ENCODE measurements around the gene HTRA2.

HTRA2 gene

DNA sequence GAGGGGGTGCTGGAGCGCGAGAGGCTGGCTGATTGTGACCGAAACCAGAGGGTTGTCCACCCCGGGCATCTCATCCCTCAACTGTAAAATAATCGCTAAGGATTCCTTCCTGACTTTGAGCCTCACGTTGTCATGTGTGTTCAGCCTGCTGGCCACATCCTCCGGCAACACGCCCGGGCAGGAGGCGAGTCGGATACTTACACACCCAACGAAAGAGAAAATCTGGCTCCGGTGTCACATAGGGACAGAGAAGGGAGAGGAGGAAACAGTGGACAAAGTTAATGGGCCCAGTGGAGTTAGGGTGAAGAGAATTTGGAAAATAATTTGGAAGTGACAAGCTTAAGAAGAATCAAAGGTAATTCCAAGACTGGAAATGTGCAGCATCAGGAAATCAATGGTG is 13.1 kb upstream of the HTRA2 start:
- no peak for DNase-seq

DNA sequence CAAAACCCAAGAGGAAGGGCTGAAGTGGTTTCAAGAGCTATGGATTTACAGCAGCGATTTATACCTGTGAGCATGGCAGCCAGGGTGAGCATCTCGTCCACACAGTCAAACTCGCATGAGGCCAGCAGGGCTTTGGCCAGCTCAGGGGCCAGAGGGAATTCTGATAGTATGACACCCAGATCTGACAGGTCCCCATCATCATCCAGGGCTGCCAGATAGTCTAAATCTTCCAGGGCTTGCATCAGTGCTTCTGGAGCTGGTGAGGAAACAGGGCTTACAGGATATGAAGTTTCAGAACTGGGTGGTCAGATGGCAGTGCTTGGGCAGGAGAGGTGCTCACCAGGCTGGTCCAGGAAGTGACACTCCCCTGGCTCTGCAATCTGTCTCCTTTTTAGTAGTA is 7.2 kb upstream of the HTRA2 start:
- DNase-seq: no peak

DNA sequence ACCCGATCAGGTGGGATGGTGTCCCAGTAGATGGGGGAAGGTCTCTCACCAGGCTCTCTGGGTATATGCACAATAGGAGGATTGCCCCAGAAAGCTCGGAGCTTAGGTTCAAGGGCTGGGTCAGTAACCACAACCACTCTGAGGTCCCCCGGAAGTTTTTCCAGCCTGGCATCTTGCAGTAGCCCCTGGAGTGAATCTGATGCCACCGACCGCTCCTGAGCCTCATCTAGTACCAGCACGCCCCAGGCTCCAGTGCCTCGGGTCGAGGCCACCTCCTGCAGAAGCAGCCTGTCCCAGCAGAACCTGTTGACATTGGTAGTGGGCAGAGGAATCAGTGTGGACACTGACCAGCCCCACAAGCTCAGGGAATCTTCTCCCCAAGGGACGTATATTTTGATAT is 5.7 kb upstream of the HTRA2 start:
- no peak for DNase-seq

DNA sequence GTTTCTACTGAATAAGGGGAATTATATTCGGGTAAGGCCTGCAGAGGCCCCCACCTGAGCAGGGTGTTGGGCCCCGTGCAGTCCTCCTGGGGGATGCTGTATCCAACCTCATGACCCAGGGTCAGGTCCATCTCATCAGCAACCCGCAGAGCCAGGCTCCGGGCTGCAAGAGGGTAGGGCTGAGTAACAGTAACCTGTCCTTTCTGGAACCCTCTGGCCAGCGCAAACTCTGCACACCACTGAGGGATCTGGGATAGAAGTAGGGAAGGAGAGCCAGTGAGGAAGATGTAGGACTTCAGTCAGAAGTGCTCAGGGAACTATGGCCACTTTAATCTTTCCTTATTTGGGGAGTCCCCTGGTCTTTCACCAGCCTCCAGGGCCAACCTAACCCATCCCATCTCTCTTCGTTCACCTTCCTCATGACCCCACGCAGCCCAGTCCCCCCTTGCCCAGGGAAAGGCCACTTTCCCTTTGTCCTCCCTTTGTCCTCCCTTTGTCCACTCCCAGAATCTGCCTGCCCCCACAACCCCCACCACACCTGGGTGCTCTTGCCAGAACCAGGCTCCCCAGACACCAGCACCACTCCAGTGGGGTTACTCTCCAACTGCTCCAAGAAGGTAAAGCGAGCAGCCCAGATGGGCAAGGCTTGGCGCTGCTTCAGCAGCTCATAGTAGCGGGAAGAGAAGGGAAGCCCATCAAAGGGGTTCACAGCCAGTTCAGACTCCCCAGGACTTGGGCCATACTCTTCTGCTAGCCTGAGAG is 4.6 kb upstream of the HTRA2 start:
- no peak for DNase-seq

DNA sequence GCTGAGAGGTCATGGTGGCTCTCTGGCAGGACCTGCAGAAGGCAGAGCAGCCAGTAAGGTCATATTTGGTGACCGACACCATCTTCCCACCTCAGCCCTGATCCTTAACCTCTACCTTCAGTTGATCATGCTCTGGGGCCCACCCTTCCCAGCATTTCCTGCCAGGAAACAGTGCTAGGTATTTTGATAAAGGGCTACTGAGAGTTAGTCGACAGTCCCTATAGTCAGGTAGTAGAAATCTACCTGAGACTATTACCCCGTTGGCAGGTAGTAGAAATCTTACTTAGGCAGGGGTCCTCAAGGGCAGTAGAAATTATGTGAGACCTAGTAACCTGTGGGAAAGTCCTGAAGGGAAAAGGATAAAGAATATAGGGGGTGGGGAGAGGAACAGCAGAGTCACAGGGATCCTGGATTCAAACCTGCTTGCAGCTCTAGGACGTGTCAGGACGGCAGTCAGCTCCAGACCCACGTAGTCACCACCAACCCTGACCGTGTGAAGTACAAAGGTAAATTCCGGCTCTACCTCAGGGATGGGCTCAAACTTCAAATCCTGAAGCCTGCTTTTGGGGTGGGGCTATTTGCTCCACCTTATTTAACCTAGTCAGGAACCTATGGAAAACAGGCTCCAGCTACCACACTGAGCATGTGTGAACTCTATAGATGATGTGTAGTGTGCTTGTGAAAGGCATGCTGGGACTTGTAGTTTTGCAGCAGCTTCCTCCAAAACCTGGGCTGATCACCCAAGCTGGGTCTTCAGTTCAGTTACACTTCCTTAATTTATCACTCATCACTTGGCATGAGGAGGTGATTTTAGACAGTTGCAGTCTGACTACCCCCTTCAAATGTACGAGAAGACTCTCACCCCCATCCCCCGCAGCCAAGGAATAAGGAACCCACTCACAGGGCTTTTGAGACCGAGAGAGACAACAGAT is 3.8 kb upstream of the HTRA2 start, which contains the start of gene DQX1:
Gene DQX1, minus strand, starts transcription at position 515 of the 932 bp plus-strand sequence. Its CDS starts 502 bp downstream, at position 13.
- DNase-seq: no peak

DNA sequence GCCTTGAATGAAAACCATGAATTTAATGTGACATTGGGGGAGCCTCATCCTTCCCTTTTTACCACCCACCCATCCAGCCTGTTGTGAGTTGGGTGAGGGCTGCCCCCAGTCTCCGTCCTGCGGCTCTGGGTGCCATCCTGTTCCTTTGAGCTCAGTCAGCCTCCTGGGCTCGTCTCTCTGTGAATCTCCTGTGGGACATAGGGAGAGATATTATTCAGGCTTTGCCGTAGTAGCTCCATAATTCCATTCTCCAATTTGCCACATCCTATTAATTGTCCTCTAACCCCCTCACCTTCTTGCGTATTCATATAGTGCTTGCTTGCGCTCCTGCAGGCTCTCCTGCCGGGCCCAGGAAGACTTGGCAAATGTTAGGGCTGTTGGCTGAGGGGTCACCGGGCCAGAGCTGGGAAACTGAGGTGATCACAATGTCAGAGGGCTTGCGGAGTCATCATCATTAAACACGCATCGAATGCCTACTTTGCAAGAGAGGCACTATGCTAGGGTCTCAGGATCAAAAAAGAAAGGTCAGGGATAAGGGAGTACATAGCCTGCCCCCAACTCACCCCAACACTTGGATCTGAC is 3.0 kb upstream of the HTRA2 start:
- no peak for DNase-seq

DNA sequence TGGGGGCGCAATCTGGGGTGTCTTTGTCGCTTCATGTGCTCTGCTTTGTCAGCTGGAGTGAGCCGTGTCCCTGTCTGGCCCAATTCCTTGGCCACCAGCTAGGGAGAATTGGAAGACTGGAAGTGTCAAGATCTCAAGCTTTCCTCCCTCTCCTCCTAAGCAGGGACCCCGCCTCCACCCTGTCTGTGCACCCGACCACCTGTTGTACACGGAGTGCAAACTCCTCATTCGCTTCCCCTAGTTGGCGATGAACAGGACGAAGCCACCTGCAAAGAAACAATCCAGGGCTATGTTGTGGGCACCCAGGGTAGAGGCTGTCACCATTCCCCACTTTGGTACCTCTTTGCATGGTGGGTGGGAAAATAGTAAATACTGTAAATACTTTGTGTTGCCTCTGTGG is 2.0 kb upstream of the HTRA2 start:
- no peak for DNase-seq

DNA sequence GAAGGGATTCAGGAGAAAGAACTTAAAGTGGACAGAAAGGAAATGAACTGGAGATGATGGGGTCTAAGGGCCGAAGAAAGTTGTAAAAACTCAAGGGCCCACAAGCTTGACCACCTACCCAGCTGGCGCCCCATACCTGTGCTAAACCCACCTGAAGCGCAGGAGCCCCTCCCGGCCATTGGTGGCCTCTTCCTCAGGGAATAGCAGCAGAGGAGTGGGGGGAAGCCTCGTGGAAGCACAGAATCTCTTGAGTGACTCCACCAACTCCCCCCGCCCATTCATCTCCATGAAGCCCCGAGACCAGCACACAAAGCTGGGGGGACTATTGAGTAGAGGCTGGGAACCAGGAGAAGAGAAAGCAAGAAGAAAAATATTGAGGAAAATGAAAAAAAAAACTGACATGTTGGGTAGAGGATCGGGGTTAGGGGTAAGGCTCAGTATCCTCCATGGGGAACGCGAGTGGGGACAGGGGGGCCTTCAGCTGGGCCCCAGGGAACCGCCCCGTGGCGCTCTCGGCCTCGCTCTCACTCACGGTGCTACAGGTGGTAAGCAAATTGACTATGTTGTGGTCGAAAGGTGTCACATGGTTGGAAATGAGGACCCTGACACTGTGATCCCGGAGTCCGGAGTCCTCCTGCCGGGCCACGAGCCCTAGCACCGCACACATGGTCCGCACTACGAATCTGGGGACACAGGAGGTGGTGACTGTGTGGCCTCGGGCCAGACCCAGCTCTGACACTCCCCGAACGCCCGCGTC is 955 bp upstream of the HTRA2 start:
- no peak for DNase-seq

DNA sequence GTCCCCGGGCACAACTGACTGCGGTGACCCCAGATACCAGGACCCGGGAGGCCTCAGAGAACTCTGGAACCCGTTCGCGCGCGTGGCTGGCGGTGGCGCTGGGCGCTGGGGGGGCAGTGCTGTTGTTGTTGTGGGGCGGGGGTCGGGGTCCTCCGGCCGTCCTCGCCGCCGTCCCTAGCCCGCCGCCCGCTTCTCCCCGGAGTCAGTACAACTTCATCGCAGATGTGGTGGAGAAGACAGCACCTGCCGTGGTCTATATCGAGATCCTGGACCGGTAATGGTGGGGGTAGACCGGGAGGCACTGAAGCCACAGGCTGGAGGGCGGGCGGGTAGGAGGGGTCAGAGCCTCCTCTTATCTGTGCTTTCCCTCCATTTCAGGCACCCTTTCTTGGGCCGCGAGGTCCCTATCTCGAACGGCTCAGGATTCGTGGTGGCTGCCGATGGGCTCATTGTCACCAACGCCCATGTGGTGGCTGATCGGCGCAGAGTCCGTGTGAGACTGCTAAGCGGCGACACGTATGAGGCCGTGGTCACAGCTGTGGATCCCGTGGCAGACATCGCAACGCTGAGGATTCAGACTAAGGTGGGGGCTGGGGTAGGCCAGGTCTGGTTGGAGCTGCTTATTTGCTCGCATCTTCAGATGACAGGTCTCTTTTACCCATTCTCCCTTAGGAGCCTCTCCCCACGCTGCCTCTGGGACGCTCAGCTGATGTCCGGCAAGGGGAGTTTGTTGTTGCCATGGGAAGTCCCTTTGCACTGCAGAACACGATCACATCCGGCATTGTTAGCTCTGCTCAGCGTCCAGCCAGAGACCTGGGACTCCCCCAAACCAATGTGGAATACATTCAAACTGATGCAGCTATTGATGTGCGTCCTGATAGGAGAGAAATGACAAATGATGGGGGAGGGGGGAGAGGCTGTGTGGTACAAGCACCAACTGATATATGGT is 780 bp downstream of the HTRA2 start:
- DNase-seq: peak; percentile 82

DNA sequence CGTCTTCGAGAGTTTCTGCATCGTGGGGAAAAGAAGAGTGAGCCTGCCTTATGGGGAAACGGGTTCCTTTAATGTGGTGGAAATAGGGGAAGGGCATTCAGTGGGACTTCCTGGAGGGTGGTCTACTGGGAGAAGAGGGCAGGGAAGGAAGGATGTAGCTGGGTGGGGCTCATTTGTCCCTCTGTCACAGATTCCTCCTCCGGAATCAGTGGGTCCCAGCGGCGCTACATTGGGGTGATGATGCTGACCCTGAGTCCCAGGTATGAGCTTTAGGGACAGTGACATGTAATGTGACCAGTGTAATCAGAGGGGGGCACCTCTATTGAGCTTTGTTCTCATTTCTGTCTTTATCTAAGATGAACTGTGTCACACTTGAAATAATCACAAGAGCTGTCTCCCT is 1.9 kb downstream of the HTRA2 start:
- DNase-seq: no peak

DNA sequence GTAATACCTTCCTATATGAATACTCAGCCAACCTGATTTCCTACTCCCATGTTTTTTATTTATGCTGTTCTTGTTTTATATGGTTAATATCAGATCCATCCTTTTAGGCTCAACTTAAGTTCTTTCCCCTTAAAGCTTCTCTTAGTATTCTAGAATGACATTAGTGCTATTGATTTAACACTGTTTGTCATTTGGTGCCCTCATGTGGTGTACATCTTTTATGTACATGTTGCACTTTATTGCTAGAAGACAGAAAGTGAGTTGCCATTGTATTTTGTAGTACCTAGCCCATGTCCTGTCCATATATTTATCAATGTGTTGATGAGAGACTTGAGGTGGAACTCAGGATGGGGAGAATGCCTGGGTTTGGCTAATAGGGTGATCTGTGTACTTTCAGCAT is 2.5 kb downstream of the HTRA2 start:
- DNase-seq: no peak

DNA sequence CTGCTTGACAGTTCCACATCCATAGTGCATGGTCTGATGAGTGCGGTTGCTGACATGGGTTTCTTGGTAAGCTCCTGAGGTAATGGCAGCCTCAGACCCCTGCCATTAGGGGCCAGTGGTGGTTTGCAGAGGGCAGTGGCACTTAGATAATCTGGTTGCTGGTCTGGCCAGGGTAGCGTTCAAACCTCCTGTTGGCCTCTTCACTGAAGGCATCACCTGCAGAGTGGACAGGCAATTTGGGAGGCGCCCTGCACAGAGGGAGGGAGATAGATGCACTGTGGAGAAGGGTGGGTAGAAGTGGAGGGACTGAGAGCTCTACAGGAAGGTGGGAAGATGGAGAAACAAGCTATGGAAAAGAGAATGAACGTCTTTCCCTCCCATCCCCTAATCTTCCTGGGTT is 3.7 kb downstream of the HTRA2 start:
- no peak for DNase-seq

DNA sequence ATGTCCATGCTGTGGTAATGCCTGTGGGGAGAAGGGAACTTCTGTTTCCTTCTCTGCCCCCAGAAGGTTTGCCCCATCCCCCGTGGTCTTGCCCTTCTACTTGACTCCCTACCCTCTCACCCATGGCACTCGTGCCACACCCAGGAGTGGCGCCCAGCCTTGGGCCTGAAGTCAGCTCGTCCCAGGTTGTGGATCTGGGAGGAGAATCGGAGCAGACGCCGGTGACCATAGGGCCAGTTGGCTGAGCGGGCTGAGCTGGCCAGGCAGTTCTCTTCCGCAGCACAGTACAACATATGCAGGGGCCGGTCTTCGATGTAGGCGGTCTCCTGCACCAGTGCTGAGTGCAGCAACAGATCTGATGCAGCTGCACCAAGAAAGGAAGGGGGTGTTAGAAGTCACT is 4.7 kb downstream of the HTRA2 start:
- DNase-seq: no peak

DNA sequence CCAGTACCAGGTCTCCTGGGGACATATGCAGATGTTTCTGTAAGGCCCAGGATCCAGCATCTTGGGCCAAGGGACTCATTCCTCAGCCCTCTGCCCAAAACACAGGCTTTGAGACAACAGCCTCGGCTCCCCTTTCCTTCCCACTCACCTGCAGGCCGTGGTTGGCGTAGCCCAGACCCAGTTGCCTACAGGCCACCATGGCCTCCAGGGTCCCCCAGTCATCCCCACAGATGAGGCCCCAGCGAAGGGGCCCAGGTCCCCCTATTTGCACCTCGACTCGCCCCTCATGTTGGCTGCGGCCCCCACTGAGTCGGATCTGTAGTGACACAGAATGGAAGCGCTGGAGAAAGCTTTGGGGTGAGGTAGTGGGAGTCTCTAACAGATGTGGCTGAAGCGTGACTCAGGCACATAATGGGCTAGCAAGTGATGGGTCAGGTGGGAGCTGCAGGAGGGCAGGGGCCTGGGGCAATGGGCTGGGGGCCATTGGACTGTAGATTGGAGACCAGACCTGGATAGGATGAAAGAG is 5.8 kb downstream of the HTRA2 start:
- no peak for DNase-seq

DNA sequence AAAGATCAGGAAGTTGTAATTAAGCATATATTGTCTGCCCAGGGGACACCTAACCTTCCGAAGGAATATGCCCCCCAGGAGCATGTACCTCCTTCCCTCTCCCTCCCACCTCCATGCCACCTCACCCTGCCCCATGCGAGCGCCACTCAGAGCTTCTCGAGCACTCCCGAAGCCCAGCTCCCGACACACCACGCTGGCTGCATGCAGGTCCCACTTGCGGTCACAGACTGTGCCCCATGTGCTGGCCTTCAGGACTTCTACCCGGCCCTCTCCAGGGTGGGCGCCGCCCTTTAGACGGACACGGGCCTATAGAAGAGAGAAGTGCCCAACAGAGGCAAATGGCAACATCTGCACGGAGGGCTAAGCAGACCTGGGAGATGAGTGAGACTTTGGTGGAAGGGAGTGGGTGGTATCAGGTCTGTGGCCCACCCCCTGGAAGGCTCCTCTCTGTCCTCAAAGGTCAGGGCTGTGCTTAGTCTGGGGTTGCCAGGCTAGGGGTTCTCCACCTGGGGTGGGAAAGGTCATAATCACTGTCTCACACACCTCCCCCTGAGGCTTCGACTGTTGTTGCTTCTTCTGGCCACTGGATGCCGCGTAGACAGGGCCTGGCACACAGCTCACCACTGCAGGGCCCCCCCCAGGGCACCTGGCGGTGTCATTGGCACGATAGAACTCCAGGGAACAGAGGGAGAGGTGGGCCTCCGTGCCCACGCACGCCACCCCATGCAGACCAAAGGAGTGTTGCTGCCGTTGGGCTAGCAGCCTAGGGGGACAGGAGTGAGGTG is 6.6 kb downstream of the HTRA2 start:
- no peak for DNase-seq

DNA sequence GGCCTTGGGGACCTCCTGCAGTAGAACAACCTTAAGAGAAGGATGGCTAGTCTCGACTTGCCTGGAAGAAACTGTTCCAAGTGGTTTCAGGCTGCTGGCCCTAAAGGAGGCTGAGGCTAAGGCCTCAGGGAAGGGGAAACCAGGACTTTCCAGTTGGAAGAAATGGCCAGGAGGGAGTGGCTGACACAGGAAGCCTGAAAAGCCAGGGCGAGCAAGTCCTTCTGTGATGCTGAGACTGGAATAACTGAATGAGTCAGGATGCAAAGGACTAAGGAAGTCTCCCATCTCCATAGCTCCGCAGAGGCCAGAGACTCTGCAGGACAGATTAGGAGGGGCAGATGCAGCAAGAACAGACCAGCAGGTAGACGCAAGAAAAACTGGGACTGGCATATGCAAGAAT is 7.4 kb downstream of the HTRA2 start:
- DNase-seq: no peak

DNA sequence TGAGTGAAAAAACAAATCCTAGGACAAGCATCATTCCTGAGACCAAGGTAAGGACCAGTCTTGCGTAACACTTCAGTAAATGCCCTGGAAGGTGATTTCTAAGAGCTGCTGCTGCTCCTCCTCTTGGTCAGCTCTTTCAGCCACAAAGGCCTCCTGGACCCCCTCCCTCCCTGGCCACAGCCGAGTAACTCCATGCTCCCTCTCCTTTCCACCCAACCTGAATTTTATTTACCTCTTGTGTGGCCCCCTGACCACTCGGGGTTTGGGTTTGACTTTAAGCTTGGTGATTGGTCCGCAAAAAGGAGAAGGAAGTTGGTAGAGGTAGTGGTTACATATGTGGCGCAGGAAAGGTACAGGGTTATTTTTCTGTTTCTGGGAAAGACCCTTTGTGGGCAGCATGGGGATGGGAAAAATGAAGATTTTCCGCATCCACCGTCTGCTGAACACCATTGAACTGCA is 9.2 kb downstream of the HTRA2 start:
- no peak for DNase-seq

DNA sequence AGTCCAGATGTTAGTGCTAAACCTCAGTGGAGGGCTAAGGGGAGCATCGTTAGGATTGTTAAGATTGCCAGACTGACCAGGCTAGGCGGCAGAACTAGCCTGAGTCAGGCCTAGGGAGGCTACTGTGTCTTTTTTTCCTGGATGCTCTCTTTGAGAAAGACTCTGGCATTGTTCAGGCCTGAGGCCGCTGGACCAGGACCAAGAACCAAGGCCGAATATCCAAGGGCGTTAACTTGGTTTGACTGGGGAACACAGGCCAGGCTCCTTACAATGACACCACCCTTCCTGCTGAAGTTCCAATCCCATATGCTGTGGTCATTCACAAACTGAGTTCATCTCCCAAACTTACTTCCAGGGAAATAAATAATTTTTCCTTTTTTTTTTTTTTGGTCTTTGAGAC is 10.6 kb downstream of the HTRA2 start:
- no peak for DNase-seq

DNA sequence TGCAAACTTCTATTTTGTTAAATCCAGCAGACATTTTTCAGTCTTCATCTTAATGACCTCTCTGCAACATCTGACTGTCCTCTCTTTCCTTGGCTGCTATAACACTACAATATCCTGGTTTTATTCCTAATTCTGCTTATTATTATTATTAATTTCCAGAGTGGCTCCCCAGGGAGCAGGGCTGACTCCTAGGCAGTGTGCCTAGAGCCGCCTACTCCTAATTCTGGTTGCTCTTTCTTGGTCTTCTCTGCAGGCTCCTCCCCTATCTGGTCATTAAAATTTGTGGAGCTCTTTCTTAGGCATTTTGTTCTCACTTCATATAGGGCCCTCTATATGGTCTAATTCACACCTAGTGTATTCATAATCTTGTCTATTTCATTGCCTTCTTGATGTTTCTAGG is 13.2 kb downstream of the HTRA2 start:
- no peak for DNase-seq

DNA sequence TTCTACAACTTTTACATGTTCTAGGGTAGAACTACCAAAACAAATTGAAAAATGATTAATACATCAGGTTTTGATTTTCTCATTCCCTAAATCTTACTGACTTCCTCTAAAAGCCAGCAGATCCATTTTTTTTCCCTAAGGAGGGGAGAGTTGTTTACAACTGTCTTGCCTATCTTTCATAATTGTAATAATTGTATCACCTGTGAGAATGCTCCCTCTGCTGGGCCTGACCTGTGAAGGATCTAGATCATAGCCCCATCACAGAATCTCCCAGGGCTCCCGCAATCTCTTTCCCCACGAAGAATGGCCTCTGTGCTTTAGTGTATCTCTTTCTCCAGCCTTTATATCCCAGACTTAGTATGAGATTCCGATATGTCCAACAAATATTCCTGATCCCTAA is 14.9 kb downstream of the HTRA2 start:
- DNase-seq: no peak

DNA sequence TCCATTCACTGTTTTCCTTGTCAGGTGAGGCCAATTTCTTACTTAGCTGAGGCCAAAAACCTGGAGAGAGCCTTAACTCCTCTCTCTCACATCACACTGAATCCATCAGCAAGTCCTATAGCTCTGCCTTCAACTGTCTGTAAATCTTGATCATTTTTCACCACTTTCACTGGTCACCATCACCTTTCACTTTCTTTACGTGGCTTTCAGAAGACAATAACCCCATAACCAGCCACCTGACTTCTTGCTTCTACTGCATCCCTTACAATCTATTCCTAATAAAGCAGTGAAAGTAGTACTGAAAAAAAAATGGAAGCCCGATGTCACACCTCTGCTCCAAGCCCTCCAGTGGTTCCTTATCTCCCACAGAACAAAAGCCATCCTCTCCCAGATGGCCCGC is 16.3 kb downstream of the HTRA2 start:
- DNase-seq: no peak

Data from activated CD8-positive, alpha-beta memory T cell treated with anti-CD3 and anti-CD28 coated beads for 24 hours (primary cell).